H9 (cell line): ENCODE results near the gene TLK2. TPM values are rescaled to one million over a fixed set of nuclear protein-coding genes. Genes with fewer than 3 reads are reported as not detected.

ENCODE experiments used
- DNase-seq: peaks from one replicate; pipeline ENCODE4 v3.0.0-alpha.2; 2017
- H2AFZ ChIP-seq: one replicate; pipeline ENCODE4 v1.6.1; 2013; ENCODE audit warnings: mild to moderate bottlenecking, low read length, control low read depth, moderate library complexity
- H2AK5ac ChIP-seq: 2 replicates; pipeline ENCODE4 v1.6.1; 2013; ENCODE audit warnings: low read length, control low read depth, mixed read lengths; ENCODE audit not compliant: insufficient read length
- H2BK120ac ChIP-seq: one replicate; pipeline ENCODE4 v1.6.1; 2013; ENCODE audit warnings: low read depth, mild to moderate bottlenecking, low read length, control low read depth, inconsistent platforms; ENCODE audit not compliant: poor library complexity, severe bottlenecking
- H2BK12ac ChIP-seq: 2 replicates; pipeline ENCODE4 v1.6.1; 2013; ENCODE audit warnings: low read length, control low read depth, mixed read lengths, low read depth; ENCODE audit not compliant: insufficient read length
- H2BK15ac ChIP-seq: 2 replicates; pipeline ENCODE4 v1.6.1; 2013; ENCODE audit warnings: low read depth, low read length, control low read depth
- H2BK20ac ChIP-seq: one replicate; pipeline ENCODE4 v1.6.1; 2013; ENCODE audit warnings: low read depth, mild to moderate bottlenecking, low read length, control low read depth, inconsistent platforms; ENCODE audit not compliant: poor library complexity, severe bottlenecking
- H2BK5ac ChIP-seq: 2 replicates; pipeline ENCODE4 v1.6.1; 2013; ENCODE audit warnings: low read length, control low read depth, mixed read lengths; ENCODE audit not compliant: insufficient read length
- H3K14ac ChIP-seq: 2 replicates; pipeline ENCODE4 v1.6.1; 2013; ENCODE audit warnings: low read length, control low read depth; ENCODE audit not compliant: insufficient read depth
- H3K18ac ChIP-seq: 2 replicates; pipeline ENCODE4 v1.6.1; 2013; ENCODE audit warnings: low read depth, mild to moderate bottlenecking, mixed read lengths, low read length, control low read depth; ENCODE audit not compliant: insufficient read length
- H3K23ac ChIP-seq: 2 replicates; pipeline ENCODE4 v1.6.1; 2013; ENCODE audit warnings: low read length, control low read depth, mixed read lengths, low read depth; ENCODE audit not compliant: insufficient read length
- H3K23me2 ChIP-seq: 2 replicates; pipeline ENCODE4 v1.6.1; 2013; ENCODE audit warnings: low read depth, mild to moderate bottlenecking, mixed read lengths, low read length, control low read depth; ENCODE audit not compliant: insufficient read length, poor library complexity, severe bottlenecking
- H3K27ac ChIP-seq: 2 replicates; pipeline ENCODE4 v1.5.1; 2013; ENCODE audit warnings: low read length, control low read depth, mixed read lengths, low read depth; ENCODE audit not compliant: insufficient read length
- H3K27me3 ChIP-seq: 2 replicates; pipeline ENCODE4 v1.6.1; 2013; ENCODE audit warnings: low read length, control low read depth, inconsistent platforms; ENCODE audit not compliant: insufficient read depth
- H3K4ac ChIP-seq: 2 replicates; pipeline ENCODE4 v1.6.1; 2013; ENCODE audit warnings: low read depth, mild to moderate bottlenecking, control low read depth, inconsistent platforms, low read length, moderate library complexity
- H3K4me1 ChIP-seq: 2 replicates; pipeline ENCODE4 v1.6.1; 2013; ENCODE audit warnings: low read length, control low read depth, inconsistent platforms; ENCODE audit not compliant: insufficient read depth
- H3K4me2 ChIP-seq: 2 replicates; pipeline ENCODE4 v1.6.1; 2013; ENCODE audit warnings: low read length, control low read depth, mixed read lengths; ENCODE audit not compliant: insufficient read length, insufficient read depth
- H3K56ac ChIP-seq: 2 replicates; pipeline ENCODE4 v1.6.1; 2013; ENCODE audit warnings: low read depth, mild to moderate bottlenecking, mixed read lengths, low read length, control low read depth; ENCODE audit not compliant: insufficient read length
- H3K79me1 ChIP-seq: 2 replicates; pipeline ENCODE4 v1.6.1; 2013; ENCODE audit warnings: low read depth, mild to moderate bottlenecking, moderate library complexity, low read length, control low read depth, inconsistent platforms; ENCODE audit not compliant: insufficient read depth, poor library complexity, severe bottlenecking
- H3K79me2 ChIP-seq: 2 replicates; pipeline ENCODE4 v1.6.1; 2013; ENCODE audit warnings: low read length, control low read depth, inconsistent platforms; ENCODE audit not compliant: insufficient read depth
- H3K9ac ChIP-seq: 2 replicates; pipeline ENCODE4 v1.6.1; 2013; ENCODE audit warnings: low read length, control low read depth, mixed read lengths; ENCODE audit not compliant: insufficient read length; ENCODE audit errors: extremely low read depth
- H3K9me3 ChIP-seq: one replicate; pipeline ENCODE4 v1.6.1; 2013; ENCODE audit warnings: low read depth, low read length, inconsistent platforms; ENCODE audit not compliant: control insufficient read depth
- H3T11ph ChIP-seq: one replicate; pipeline ENCODE4 v1.6.1; 2013; ENCODE audit warnings: mild to moderate bottlenecking, low read length, control low read depth, inconsistent platforms
- H4K20me1 ChIP-seq: one replicate; pipeline ENCODE4 v1.6.1; 2013; ENCODE audit not compliant: control insufficient read depth, insufficient read length, insufficient read depth
- H4K5ac ChIP-seq: 2 replicates; pipeline ENCODE4 v1.6.1; 2013; ENCODE audit warnings: low read depth, mild to moderate bottlenecking, mixed read lengths, low read length, control low read depth; ENCODE audit not compliant: insufficient read length
- H4K8ac ChIP-seq: replicated peaks from 2 replicates; pipeline ENCODE4 v1.6.1; 2013; ENCODE audit warnings: low read length, control low read depth, mixed read lengths, low read depth; ENCODE audit not compliant: insufficient read length
- H4K91ac ChIP-seq: 2 replicates; pipeline ENCODE4 v1.6.1; 2013; ENCODE audit warnings: low read depth, mild to moderate bottlenecking, moderate library complexity, mixed read lengths, low read length, control low read depth; ENCODE audit not compliant: insufficient read length
- H3K27ac Mint-ChIP-seq, 3 experiments: 2 replicates in 2 of 3; 3 replicates in 1 of 3; pipeline ENCODE4 v1.8.0; 2020 to 2021; ENCODE audit warnings: mixed read lengths in 3 of 3, mild to moderate bottlenecking in 1 of 3, moderate library complexity in 1 of 3
- H3K27me3 Mint-ChIP-seq: 2 replicates; pipeline ENCODE4 v1.8.0; 2021; ENCODE audit warnings: low read depth, mild to moderate bottlenecking, moderate library complexity, mixed read lengths
- H3K36me3 Mint-ChIP-seq, 3 experiments: 2 replicates in 2 of 3; 3 replicates in 1 of 3; pipeline ENCODE4 v1.8.0; 2020 to 2021; ENCODE audit warnings: low read depth in 3 of 3, mixed read lengths in 3 of 3; ENCODE audit not compliant: insufficient read depth in 1 of 3
- H3K4me1 Mint-ChIP-seq, 2 experiments: 2 replicates each; pipeline ENCODE4 v1.8.0; 2020; ENCODE audit warnings: mixed read lengths in 2 of 2
- H3K4me3 Mint-ChIP-seq, 2 experiments: 2 replicates in 1 of 2; 3 replicates in 1 of 2; pipeline ENCODE4 v1.8.0; 2020 to 2021; ENCODE audit warnings: mild to moderate bottlenecking in 2 of 2, mixed read lengths in 2 of 2, moderate library complexity in 1 of 2
- H3K9me3 Mint-ChIP-seq, 2 experiments: 2 replicates in 1 of 2; 3 replicates in 1 of 2; pipeline ENCODE4 v1.8.0; 2020; ENCODE audit warnings: mild to moderate bottlenecking in 2 of 2, mixed read lengths in 2 of 2, moderate library complexity in 1 of 2
- WGBS: extraction: QIAGEN DNeasy Blood & Tissue Kit; methylation state at CpG from one replicate; pipeline ENCODE4 v1.1.7; 2013; ENCODE audit warnings: missing lambda C conversion rate, low lambda C conversion rate, mixed read lengths; ENCODE audit not compliant: insufficient read length; ENCODE audit errors: extremely low coverage; 5-methylcytosine and 5-hydroxymethylcytosine counted together
- total RNA-seq: library from RNA; stranded (reverse); gene quantifications from 2 replicates; pipeline ENCODE4 v1.2.1, GENCODE V29; 2021
- TF ChIP-seq, protein P1 (sequence below): fragments of 200-600 bp; sonication (generic); conservative IDR thresholded peaks from 3 replicates; pipeline ENCODE4 v1.8.0; 2021; ENCODE audit warnings: antibody characterized with exemption, mild to moderate bottlenecking

Gene TLK2
- total RNA-seq, 1 experiment from 2014 or later: 63.7 TPM

DNA sequence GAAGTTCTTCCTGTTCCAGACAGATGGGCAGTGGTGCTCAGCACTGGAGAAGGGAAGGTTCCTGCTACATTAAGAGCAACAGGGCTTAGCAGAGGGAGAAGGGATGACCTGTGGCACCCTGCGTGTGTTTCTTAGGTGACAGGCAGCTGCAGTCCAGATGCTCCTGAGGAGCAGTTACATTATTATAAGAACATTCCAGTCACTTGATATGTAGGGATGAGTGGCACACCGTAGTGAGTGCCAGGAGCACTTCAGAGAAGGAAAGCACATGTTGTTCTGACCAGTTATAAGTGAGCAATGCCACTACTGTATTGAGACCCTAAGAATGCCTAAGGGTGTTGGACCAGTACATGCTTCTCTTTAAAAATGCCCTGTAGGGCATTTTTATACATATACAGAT, 108.9 kb downstream of the TLK2 start:
- Mint-ChIP-seq H3K27me3 (no peaks in the 10 kb centered on the region), H3K9me3 (no peaks in the 10 kb centered on the region), H3K4me3 (no peak overlapping the region), H3K27ac (peak overlapping the region in 2 of 3 experiments; percentile 53 to 73; a peak in 1 of 7 replicates), H3K36me3 (peaks cover 9 to 52% (median 47%) of the 10 kb centered on the region in 3 experiments; a peak in 6 of 7 replicates), H3K4me1 (no peaks in the 10 kb centered on the region)
- no peak overlapping the region for H2BK5ac ChIP-seq
- H3K27ac ChIP-seq: no peak overlapping the region
- H3K56ac ChIP-seq: no peak overlapping the region
- H4K5ac ChIP-seq: no peak overlapping the region
- TF ChIP-seq, protein P1, sequence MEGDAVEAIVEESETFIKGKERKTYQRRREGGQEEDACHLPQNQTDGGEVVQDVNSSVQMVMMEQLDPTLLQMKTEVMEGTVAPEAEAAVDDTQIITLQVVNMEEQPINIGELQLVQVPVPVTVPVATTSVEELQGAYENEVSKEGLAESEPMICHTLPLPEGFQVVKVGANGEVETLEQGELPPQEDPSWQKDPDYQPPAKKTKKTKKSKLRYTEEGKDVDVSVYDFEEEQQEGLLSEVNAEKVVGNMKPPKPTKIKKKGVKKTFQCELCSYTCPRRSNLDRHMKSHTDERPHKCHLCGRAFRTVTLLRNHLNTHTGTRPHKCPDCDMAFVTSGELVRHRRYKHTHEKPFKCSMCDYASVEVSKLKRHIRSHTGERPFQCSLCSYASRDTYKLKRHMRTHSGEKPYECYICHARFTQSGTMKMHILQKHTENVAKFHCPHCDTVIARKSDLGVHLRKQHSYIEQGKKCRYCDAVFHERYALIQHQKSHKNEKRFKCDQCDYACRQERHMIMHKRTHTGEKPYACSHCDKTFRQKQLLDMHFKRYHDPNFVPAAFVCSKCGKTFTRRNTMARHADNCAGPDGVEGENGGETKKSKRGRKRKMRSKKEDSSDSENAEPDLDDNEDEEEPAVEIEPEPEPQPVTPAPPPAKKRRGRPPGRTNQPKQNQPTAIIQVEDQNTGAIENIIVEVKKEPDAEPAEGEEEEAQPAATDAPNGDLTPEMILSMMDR: no peak
- H3T11ph ChIP-seq: no peak overlapping the region
- H3K27me3 ChIP-seq: no peaks in the 10 kb centered on the region
- no peak overlapping the region for H2BK15ac ChIP-seq
- no peaks in the 10 kb centered on the region for H3K23me2 ChIP-seq
- no peak overlapping the region for H2BK120ac ChIP-seq
- H3K14ac ChIP-seq: no peak overlapping the region
- no peak overlapping the region for H4K91ac ChIP-seq
- no peak overlapping the region for H4K8ac ChIP-seq
- no peak overlapping the region for H3K18ac ChIP-seq
- DNase-seq: no peak
- H2AK5ac ChIP-seq: no peak overlapping the region
- no peaks in the 10 kb centered on the region for H3K79me2 ChIP-seq
- H3K9ac ChIP-seq: no peak overlapping the region
- H2AFZ ChIP-seq: no peak overlapping the region
- no peaks in the 10 kb centered on the region for H3K79me1 ChIP-seq
- H3K23ac ChIP-seq: no peak overlapping the region
- no CpG with 5 or more reads among the region's 2 CpGs for WGBS
- H2BK12ac ChIP-seq: no peak overlapping the region
- no peaks in the 10 kb centered on the region for H3K4me1 ChIP-seq
- no peak overlapping the region for H3K4me2 ChIP-seq
- no peak overlapping the region for H3K4ac ChIP-seq
- no peaks in the 10 kb centered on the region for H3K9me3 ChIP-seq
- H4K20me1 ChIP-seq: no peaks in the 10 kb centered on the region
- H2BK20ac ChIP-seq: no peak overlapping the region
